SU-DHL-6 (cell line): ENCODE measurements around the gene STMN1.

Source experiments
- EZH2phosphoT487 ChIP-seq: fragments of 200-600 bp; sonication (generic), shearing (Covaris generic); conservative IDR thresholded peaks from 2 replicates; pipeline ENCODE4 v1.6.1; 2018; ENCODE audit warnings: mild to moderate bottlenecking, antibody characterized with exemption, low read length, moderate library complexity, mixed read lengths
- TF ChIP-seq, protein P1 (sequence below): fragments of 200-600 bp; sonication (generic); IDR thresholded peaks from one replicate; pipeline ENCODE4 v1.5.1; 2017; ENCODE audit warnings: antibody characterized with exemption, mild to moderate bottlenecking, low read length, moderate library complexity; ENCODE audit not compliant: insufficient read depth, poor library complexity, severe bottlenecking

DNA sequence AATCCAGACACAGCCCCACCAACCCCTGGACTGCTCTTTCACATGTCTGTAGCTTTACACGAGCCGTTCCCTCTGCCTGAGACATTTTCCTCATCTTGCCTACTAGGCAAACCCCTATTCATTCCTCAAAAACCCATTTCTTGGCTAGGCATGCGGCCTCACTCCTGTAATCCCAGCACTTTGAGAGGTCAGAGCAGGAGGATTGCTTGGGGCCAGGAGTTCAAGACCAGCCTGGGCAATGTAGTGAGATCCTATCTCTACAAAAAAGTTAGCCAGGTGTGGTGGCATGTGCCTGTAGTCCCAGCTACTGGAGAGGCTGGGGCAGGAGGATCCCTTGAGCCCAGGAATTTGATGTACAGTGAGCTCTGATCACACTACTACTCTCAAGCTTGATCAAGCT, 41.8 kb downstream of the STMN1 start:
- TF ChIP-seq, protein P1, sequence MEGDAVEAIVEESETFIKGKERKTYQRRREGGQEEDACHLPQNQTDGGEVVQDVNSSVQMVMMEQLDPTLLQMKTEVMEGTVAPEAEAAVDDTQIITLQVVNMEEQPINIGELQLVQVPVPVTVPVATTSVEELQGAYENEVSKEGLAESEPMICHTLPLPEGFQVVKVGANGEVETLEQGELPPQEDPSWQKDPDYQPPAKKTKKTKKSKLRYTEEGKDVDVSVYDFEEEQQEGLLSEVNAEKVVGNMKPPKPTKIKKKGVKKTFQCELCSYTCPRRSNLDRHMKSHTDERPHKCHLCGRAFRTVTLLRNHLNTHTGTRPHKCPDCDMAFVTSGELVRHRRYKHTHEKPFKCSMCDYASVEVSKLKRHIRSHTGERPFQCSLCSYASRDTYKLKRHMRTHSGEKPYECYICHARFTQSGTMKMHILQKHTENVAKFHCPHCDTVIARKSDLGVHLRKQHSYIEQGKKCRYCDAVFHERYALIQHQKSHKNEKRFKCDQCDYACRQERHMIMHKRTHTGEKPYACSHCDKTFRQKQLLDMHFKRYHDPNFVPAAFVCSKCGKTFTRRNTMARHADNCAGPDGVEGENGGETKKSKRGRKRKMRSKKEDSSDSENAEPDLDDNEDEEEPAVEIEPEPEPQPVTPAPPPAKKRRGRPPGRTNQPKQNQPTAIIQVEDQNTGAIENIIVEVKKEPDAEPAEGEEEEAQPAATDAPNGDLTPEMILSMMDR, result no peak
- TF ChIP-seq EZH2phosphoT487, result no peak
